ENCODE measurements around the gene MRPL11. TPM values are rescaled to one million over a fixed set of nuclear protein-coding genes. Genes with fewer than 3 reads are reported as not detected.
A peak's percentile ranks its signal among the peaks of the same experiment; 100 is the strongest.

The MRPL11 gene
- total RNA-seq, 1 experiment from 2014 or later = 105 TPM

DNA sequence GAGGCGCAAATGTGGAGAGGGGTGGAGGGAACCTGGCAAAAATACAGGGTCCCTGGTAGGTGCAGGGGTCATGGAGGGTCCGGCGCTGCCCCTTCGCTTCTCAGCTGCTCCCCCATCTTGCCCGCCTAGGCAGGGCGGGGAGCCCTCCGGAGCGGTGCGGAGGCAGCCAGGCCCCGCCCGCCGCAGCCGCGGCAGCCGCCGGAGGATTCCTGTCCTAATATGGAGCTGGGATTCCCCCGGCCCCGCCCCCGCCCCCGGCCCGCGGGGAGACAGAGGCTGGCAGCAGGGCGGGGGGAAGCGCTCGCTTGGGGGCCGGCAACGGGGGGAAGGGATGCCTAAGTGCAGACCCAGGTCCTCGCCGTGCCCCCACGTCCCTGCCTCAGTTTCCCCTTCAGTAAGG lies 18.8 kb downstream of the MRPL11 start:
- no peaks in the 10 kb centered on the region for H4K20me1 ChIP-seq (ENCODE audit: control insufficient read depth, insufficient read depth, insufficient read length)
- H3K9ac ChIP-seq (ENCODE audit: extremely low read depth, insufficient read length, low read length) = no peak overlapping the region
- H3K4me1 Mint-ChIP-seq = peaks cover 49 to 50% of the 10 kb centered on the region in 2 experiments
- H3K14ac ChIP-seq (ENCODE audit: insufficient read depth, low read length) = no peak overlapping the region
- TF ChIP-seq, protein P1, sequence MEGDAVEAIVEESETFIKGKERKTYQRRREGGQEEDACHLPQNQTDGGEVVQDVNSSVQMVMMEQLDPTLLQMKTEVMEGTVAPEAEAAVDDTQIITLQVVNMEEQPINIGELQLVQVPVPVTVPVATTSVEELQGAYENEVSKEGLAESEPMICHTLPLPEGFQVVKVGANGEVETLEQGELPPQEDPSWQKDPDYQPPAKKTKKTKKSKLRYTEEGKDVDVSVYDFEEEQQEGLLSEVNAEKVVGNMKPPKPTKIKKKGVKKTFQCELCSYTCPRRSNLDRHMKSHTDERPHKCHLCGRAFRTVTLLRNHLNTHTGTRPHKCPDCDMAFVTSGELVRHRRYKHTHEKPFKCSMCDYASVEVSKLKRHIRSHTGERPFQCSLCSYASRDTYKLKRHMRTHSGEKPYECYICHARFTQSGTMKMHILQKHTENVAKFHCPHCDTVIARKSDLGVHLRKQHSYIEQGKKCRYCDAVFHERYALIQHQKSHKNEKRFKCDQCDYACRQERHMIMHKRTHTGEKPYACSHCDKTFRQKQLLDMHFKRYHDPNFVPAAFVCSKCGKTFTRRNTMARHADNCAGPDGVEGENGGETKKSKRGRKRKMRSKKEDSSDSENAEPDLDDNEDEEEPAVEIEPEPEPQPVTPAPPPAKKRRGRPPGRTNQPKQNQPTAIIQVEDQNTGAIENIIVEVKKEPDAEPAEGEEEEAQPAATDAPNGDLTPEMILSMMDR (conservative IDR thresholded peaks at IDR 0.05) = no peak
- no peak overlapping the region for H2AK5ac ChIP-seq (ENCODE audit: insufficient read length, low read length)
- no peak overlapping the region for H3K27ac Mint-ChIP-seq
- H2BK20ac ChIP-seq (ENCODE audit: low read depth, low read length, poor library complexity, severe bottlenecking) = no peak overlapping the region
- no peaks in the 10 kb centered on the region for H3K9me3 ChIP-seq (ENCODE audit: control insufficient read depth, low read depth, low read length)
- peaks cover 10% of the 10 kb centered on the region for H3K4me1 ChIP-seq (ENCODE audit: insufficient read depth, low read length)
- no peak overlapping the region for H2BK5ac ChIP-seq (ENCODE audit: insufficient read length, low read length)
- H2BK15ac ChIP-seq (ENCODE audit: low read depth, low read length) = no peak overlapping the region
- no peaks in the 10 kb centered on the region for H3K79me2 ChIP-seq (ENCODE audit: insufficient read depth, low read length)
- H2AFZ ChIP-seq (ENCODE audit: low read length) = no peak overlapping the region
- H3K4ac ChIP-seq (ENCODE audit: low read depth, low read length) = no peak overlapping the region
- H3K27ac ChIP-seq (ENCODE audit: insufficient read length, low read depth, low read length) = no peak overlapping the region
- no peak overlapping the region for H4K91ac ChIP-seq (ENCODE audit: insufficient read length, low read depth, low read length)
- H3K4me2 ChIP-seq (ENCODE audit: insufficient read depth, insufficient read length, low read length) = peak overlapping the region; percentile 86
- no peak overlapping the region for H2BK120ac ChIP-seq (ENCODE audit: low read depth, low read length, poor library complexity, severe bottlenecking)
- H3K4me3 Mint-ChIP-seq = peak overlapping the region; percentile 60 to 79
- peaks cover 4 to 7% (median 6%) of the 10 kb centered on the region in 3 experiments; a peak in 5 of 7 replicates for H3K36me3 Mint-ChIP-seq (ENCODE audit: insufficient read depth in 1 of 3, low read depth in 3 of 3)
- no peaks in the 10 kb centered on the region; a peak in 1 of 5 replicates for H3K9me3 Mint-ChIP-seq
- no peak overlapping the region for H3K23ac ChIP-seq (ENCODE audit: insufficient read length, low read depth, low read length)
- peaks cover 18% of the 10 kb centered on the region for H3K23me2 ChIP-seq (ENCODE audit: insufficient read length, low read depth, low read length, poor library complexity, severe bottlenecking)
- peak overlapping the region; percentile 55 for H3K18ac ChIP-seq (ENCODE audit: insufficient read length, low read depth, low read length)
- H3K79me1 ChIP-seq (ENCODE audit: insufficient read depth, low read depth, low read length, poor library complexity, severe bottlenecking) = no peaks in the 10 kb centered on the region
- peaks cover 36% of the 10 kb centered on the region for H3K27me3 Mint-ChIP-seq (ENCODE audit: low read depth)
- H3T11ph ChIP-seq (ENCODE audit: low read length) = no peak overlapping the region
- no peak overlapping the region for H4K8ac ChIP-seq (replicated peaks; ENCODE audit: insufficient read length, low read depth, low read length)
- H2BK12ac ChIP-seq (ENCODE audit: insufficient read length, low read depth, low read length) = no peak overlapping the region
- peaks cover 19% of the 10 kb centered on the region; the same call in 1 of the 2 replicates for H3K27me3 ChIP-seq (ENCODE audit: insufficient read depth, low read length)
- DNase-seq = peak; percentile 76
- H4K5ac ChIP-seq (ENCODE audit: insufficient read length, low read depth, low read length) = no peak overlapping the region
- H3K56ac ChIP-seq (ENCODE audit: insufficient read length, low read depth, low read length) = no peak overlapping the region
- WGBS (ENCODE audit: extremely low coverage, insufficient read length, low lambda C conversion rate) = no CpG with 5 or more reads among the region's 30 CpGs
